Measurements from ENCODE around the gene TPM3.

DNA sequence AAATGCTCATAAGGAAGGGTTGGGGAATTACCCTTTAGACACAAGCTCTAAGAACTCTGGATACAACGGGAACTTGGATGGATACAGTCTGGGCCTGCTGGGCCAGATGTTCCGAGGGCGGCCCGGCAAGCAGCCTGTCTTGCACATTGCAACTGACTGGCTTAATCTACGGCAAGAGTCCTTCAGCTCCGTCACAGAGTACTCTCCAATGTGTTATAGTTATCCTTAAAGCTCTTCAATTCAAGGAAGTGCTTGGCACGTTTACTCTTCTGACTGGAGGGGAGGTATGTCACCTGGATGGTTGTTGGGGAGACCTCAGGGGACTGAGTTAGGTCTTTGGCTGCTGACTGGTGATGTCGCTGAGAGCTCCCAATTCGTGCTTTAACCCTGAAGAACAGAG, 15.4 kb upstream of the TPM3 start:
- no peak for TF ChIP-seq EZH2 (IDR thresholded peaks at IDR 0.05; ENCODE audit: insufficient read depth, poor library complexity, severe bottlenecking)
- no peak for TF ChIP-seq EZH2phosphoT487 (IDR thresholded peaks at IDR 0.05; ENCODE audit: insufficient read depth, low read depth)

Measured in GM23248 (cell line).